Suprapubic skin (tissue), 4 donors: ENCODE data around the gene EMX1. TPM values are rescaled to one million over a fixed set of nuclear protein-coding genes. Genes with fewer than 3 reads are reported as not detected.
A peak's percentile ranks its signal among the peaks of the same experiment; 100 is the strongest.

ENCODE experiments used
- DNase-seq, 2 donors: peaks; one replicate each; pipeline ENCODE4 v3.0.0-alpha.2; 2019; ENCODE audit warnings: low spot score in 2 of 2
- H3K27ac ChIP-seq: fragments of 200-600 bp; sonication (generic); one replicate; pipeline ENCODE4 v1.5.1; 2019
- H3K27me3 ChIP-seq: fragments of 200-600 bp; sonication (generic); one replicate; pipeline ENCODE4 v1.5.1; 2019
- H3K36me3 ChIP-seq: fragments of 200-600 bp; sonication (generic); one replicate; pipeline ENCODE4 v1.5.1; 2019
- H3K4me1 ChIP-seq: fragments of 200-600 bp; sonication (generic); one replicate; pipeline ENCODE4 v1.5.1; 2019
- H3K4me3 ChIP-seq: fragments of 200-600 bp; sonication (generic); one replicate; pipeline ENCODE4 v1.5.1; 2019; ENCODE audit warnings: mild to moderate bottlenecking
- H3K9me3 ChIP-seq: fragments of 200-600 bp; sonication (generic); one replicate; pipeline ENCODE4 v1.5.1; 2019
- CTCF ChIP-seq, 2 donors: fragments of 200-600 bp in 1 of 2; fragments of 450-650 bp in 1 of 2; sonication (generic) in 1 of 2; IDR thresholded peaks; one replicate each; pipeline ENCODE4 v1.5.1; 2016 to 2019; ENCODE audit warnings: antibody characterized with exemption in 2 of 2, mild to moderate bottlenecking in 1 of 2, moderate library complexity in 1 of 2
- EP300 ChIP-seq: sonication (generic); formaldehyde crosslinking; IDR thresholded peaks from one replicate; pipeline ENCODE4 v1.6.1; 2017; ENCODE audit warnings: antibody characterized with exemption
- POLR2A ChIP-seq, 2 donors: fragments of 450-650 bp; IDR thresholded peaks; one replicate each; pipeline ENCODE4 v1.6.1; 2017; ENCODE audit warnings: antibody characterized with exemption in 2 of 2, mild to moderate bottlenecking in 2 of 2, moderate library complexity in 2 of 2
- POLR2AphosphoS5 ChIP-seq, 3 donors: sonication (generic); formaldehyde crosslinking; IDR thresholded peaks; one replicate each; pipeline ENCODE4 v1.6.1; 2017; ENCODE audit warnings: antibody characterized with exemption in 3 of 3
- WGBS: methylation state at CpG from one replicate; pipeline ENCODE4 v1.1.5; 2018; 5-methylcytosine and 5-hydroxymethylcytosine counted together
- total RNA-seq, 4 donors: library from RNA; depleted of rRNA; stranded (reverse); fragments of >200 nt; gene quantifications; one replicate each; pipeline ENCODE4 v1.1.0, GENCODE V29; 2016

Gene EMX1
- total RNA-seq, 4 donors from 2014 or later, result not detected

- peaks cover 86% of the 10 kb centered on the region for H3K27me3 ChIP-seq
- no peaks in the 10 kb centered on the region for H3K9me3 ChIP-seq
- H3K4me1 ChIP-seq, result peaks cover 16% of the 10 kb centered on the region
- 92% methylated on average over 8 of the region's 8 CpGs for WGBS
- TF ChIP-seq EP300, result no peak
- TF ChIP-seq CTCF (IDR thresholded peaks at IDR 0.05), result no peak
- no peak for TF ChIP-seq POLR2A (IDR thresholded peaks at IDR 0.05)
- TF ChIP-seq POLR2AphosphoS5 (IDR thresholded peaks at IDR 0.05), result no peak
- no peak for DNase-seq
- no peak overlapping the region for H3K4me3 ChIP-seq
- no peak overlapping the region for H3K27ac ChIP-seq
- H3K36me3 ChIP-seq, result no peaks in the 10 kb centered on the region
Observed at GRCh38 chr2:72927619-72928550, 10.6 kb downstream of the EMX1 start.

- H3K4me3 ChIP-seq, result no peak overlapping the region
- no peak for DNase-seq
- no peaks in the 10 kb centered on the region for H3K9me3 ChIP-seq
- H3K4me1 ChIP-seq, result peaks cover 11% of the 10 kb centered on the region
- TF ChIP-seq CTCF (IDR thresholded peaks at IDR 0.05) (no peak), POLR2A (IDR thresholded peaks at IDR 0.05) (no peak), EP300 (no peak), POLR2AphosphoS5 (IDR thresholded peaks at IDR 0.05) (no peak)
- no peaks in the 10 kb centered on the region for H3K36me3 ChIP-seq
- WGBS, result 86% methylated on average over 1 of the region's 1 CpG
- H3K27ac ChIP-seq, result no peak overlapping the region
- H3K27me3 ChIP-seq, result peaks cover 75% of the 10 kb centered on the region
Observed at GRCh38 chr2:72929010-72929409, 11.7 kb downstream of the EMX1 start.

DNA sequence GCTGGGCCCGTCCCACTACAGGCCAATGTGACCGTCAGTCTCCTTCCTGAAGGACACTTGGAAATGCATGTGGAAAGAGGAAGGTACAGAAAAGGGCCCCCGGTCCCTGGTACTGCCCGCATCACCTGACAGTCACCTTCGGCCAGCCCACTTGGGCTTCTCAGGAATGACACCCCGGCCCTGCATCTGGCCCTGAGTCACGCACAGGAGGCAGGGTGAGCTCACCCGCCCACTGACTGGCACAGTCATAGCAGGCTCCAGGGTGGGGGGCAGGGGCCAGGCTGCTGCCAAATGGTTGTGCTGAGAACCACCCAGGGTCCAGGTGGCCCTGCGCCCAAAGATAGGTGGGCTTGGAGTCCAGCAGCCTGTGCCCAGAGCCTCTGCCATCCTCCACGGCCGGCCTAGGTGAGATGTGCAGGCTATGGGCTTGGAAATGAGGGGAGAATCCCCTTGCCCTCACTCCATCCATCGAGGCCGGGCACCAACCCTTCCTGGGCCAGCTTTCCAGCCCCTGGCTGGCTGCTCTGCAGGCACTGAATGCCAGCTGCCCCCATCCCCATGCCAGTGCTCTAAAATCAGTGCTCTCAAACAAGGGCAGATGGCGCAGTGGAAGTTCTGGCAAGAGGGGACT, 14.1 kb downstream of the EMX1 start:
- Histone ChIP-seq H3K4me1 (peaks cover under 1% of the 10 kb centered on the region), H3K36me3 (no peaks in the 10 kb centered on the region), H3K4me3 (no peak overlapping the region), H3K27ac (no peak overlapping the region), H3K9me3 (no peaks in the 10 kb centered on the region), H3K27me3 (peaks cover 54% of the 10 kb centered on the region)
- DNase-seq, result peak; percentile 48 to 63
- WGBS, result 84% methylated on average over 8 of the region's 14 CpGs
- TF ChIP-seq POLR2A (IDR thresholded peaks at IDR 0.05), result no peak
- TF ChIP-seq CTCF (IDR thresholded peaks at IDR 0.05), result no peak
- no peak for TF ChIP-seq EP300
- TF ChIP-seq POLR2AphosphoS5 (IDR thresholded peaks at IDR 0.05), result no peak

DNA sequence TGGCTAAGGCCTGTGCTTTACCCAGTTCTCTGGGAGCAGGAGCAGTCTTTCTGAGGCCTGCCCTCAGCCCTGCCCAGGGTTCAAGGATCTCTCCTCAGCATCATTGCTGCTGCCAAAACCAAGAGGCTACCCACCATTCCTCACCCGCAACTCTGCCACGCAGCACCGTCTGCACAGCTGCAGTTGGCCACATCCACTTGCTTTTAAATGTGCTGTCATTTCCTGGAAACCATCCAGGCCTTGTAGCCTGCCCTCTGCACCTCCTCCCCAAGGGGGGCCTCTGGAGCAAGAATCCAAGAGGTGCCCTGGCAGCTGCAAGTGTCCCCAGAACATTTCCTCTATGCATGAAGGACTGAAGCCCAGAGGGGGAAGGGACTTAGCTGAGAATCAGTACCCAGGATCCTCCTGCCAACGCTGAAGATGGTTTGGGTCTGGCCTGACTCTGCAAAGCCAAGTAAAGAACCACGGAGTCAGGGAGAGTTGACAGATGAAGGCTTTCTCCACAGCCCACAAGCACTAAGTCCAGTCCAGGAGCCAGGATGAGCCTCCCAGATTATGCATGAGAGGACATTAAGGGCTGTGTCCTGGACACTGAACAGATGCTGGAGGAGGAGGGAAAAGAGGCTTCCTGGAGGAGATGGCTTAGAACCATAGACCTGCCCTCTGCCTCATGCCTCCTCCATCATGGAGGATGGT, 14.9 kb downstream of the EMX1 start:
- peak in 1 of 2 donors; percentile 47 for DNase-seq
- Histone ChIP-seq H3K4me1 (peaks cover 8% of the 10 kb centered on the region), H3K4me3 (no peak overlapping the region), H3K27ac (no peak overlapping the region), H3K36me3 (no peaks in the 10 kb centered on the region), H3K9me3 (no peaks in the 10 kb centered on the region), H3K27me3 (peaks cover 46% of the 10 kb centered on the region)
- WGBS, result 73% methylated on average over 2 of the region's 5 CpGs
- TF ChIP-seq POLR2A (IDR thresholded peaks at IDR 0.05) (no peak), POLR2AphosphoS5 (IDR thresholded peaks at IDR 0.05) (no peak), EP300 (no peak), CTCF (IDR thresholded peaks at IDR 0.05) (no peak)

DNA sequence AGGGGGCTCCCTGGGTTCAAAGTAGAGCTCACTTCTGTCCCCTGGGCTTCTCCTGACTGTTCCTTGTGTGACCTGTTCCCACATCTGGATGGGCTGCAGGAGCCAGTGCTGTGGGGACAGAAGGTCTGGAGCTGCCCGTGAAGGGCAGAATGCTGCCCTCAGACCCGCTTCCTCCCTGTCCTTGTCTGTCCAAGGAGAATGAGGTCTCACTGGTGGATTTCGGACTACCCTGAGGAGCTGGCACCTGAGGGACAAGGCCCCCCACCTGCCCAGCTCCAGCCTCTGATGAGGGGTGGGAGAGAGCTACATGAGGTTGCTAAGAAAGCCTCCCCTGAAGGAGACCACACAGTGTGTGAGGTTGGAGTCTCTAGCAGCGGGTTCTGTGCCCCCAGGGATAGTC, 15.5 kb downstream of the EMX1 start:
- peaks cover 40% of the 10 kb centered on the region for H3K27me3 ChIP-seq
- WGBS, result 100% methylated on average over 2 of the region's 4 CpGs
- no peak for TF ChIP-seq CTCF (IDR thresholded peaks at IDR 0.05)
- TF ChIP-seq EP300, result no peak
- no peak for TF ChIP-seq POLR2AphosphoS5 (IDR thresholded peaks at IDR 0.05)
- no peak for TF ChIP-seq POLR2A (IDR thresholded peaks at IDR 0.05)

More for the DNA sequence above, 15.5 kb downstream of the EMX1 start:
- no peak for DNase-seq
- H3K27ac ChIP-seq, result no peak overlapping the region
- H3K4me1 ChIP-seq, result peaks cover 13% of the 10 kb centered on the region
- H3K36me3 ChIP-seq, result no peaks in the 10 kb centered on the region
- no peaks in the 10 kb centered on the region for H3K9me3 ChIP-seq
- H3K4me3 ChIP-seq, result no peak overlapping the region
